Measurements from ENCODE around the gene SEC24D. TPM values are rescaled to one million over a fixed set of nuclear protein-coding genes. Genes with fewer than 3 reads are reported as not detected.

SEC24D gene
- total RNA-seq, 1 experiment from 2014 or later, result 28.4 TPM

- Mint-ChIP-seq H3K4me3 (ENCODE audit: low read depth, unreplicated experiment) (no peak overlapping the region), H3K36me3 (ENCODE audit: insufficient read depth, unreplicated experiment) (peaks cover 11% of the 10 kb centered on the region), H3K4me1 (ENCODE audit: low read depth, unreplicated experiment) (peaks cover 8% of the 10 kb centered on the region), H3K27ac (ENCODE audit: unreplicated experiment) (no peak overlapping the region), H3K9me3 (ENCODE audit: low read depth, unreplicated experiment) (no peaks in the 10 kb centered on the region), H3K27me3 (ENCODE audit: unreplicated experiment) (no peaks in the 10 kb centered on the region)
- DNase-seq, result no peak
- BruUV-seq (replicated peaks), result no TSS peak
- CTCF ChIA-PET, result no interaction called here
- intact Hi-C loops (cut with micrococcal nuclease; ENCODE audit: unreplicated experiment), result loop anchor here (5.0 kb wide), 1 partner anchor 144 kb away; no protein-coding TSS in a partner anchor
- no peak for TF ChIP-seq CTCF (IDR thresholded peaks at IDR 0.05; ENCODE audit: unreplicated experiment)
Measured at GRCh38 chr4:118680808-118681207, 155.1 kb downstream of the SEC24D start.

- Mint-ChIP-seq H3K27ac (ENCODE audit: unreplicated experiment) (no peak overlapping the region), H3K27me3 (ENCODE audit: unreplicated experiment) (no peaks in the 10 kb centered on the region), H3K4me3 (ENCODE audit: low read depth, unreplicated experiment) (no peak overlapping the region), H3K36me3 (ENCODE audit: insufficient read depth, unreplicated experiment) (no peaks in the 10 kb centered on the region), H3K9me3 (ENCODE audit: low read depth, unreplicated experiment) (no peaks in the 10 kb centered on the region), H3K4me1 (ENCODE audit: low read depth, unreplicated experiment) (no peaks in the 10 kb centered on the region)
- intact Hi-C loops (cut with micrococcal nuclease; ENCODE audit: unreplicated experiment), result no loop called here
- no peak for TF ChIP-seq CTCF (IDR thresholded peaks at IDR 0.05; ENCODE audit: unreplicated experiment)
- no TSS peak for BruUV-seq (replicated peaks)
- CTCF ChIA-PET, result no interaction called here
- no peak for DNase-seq
Measured at GRCh38 chr4:118676128-118676527, 159.8 kb downstream of the SEC24D start.

Other genes with a start within 250 kb of the SEC24D start
- gene METTL14, start 150.7 kb downstream of the SEC24D start, total RNA-seq (2022), result 26.1 and 36.4 TPM in 2 replicates
- 0.17 and 0.39 TPM in 2 replicates for gene SYNPO2, start 52.7 kb upstream of the SEC24D start, total RNA-seq (2022)

Measured in Calu3 (cell line).